Fibroblast of the aortic adventitia (primary cell): ENCODE data around the gene DUSP8. TPM values are rescaled to one million over a fixed set of nuclear protein-coding genes. Genes with fewer than 3 reads are reported as not detected.
"Not testable (repeated sequence)": the region's sequence is repeated elsewhere in the genome, so short reads cannot be mapped to it uniquely, and the experiment has no call there.

Experiments
- DNase-seq: peaks from one replicate; pipeline ENCODE4 v3.0.0-alpha.2; 2010; ENCODE audit warnings: low read depth
- H3K4me3 ChIP-seq: 2 replicates; pipeline ENCODE4 v1.5.1; 2011; ENCODE audit warnings: low read depth, mild to moderate bottlenecking, control low read depth, low read length, moderate library complexity
- CTCF ChIP-seq: IDR thresholded peaks from 2 replicates; pipeline ENCODE4 v1.5.1; 2011; ENCODE audit warnings: mild to moderate bottlenecking, low read length, control low read depth, inconsistent platforms; ENCODE audit not compliant: insufficient read depth
- total RNA-seq: library from RNA; depleted of rRNA; stranded (reverse); fragments of >200 nt; gene quantifications from 2 replicates; pipeline ENCODE4 v1.2.3, GENCODE V29; 2012; ENCODE audit warnings: low replicate concordance

DUSP8 gene
- total RNA-seq, 1 donor = 0.36 TPM

GRCh38 chr11:1515082-1516060 lies 56.7 kb downstream of the DUSP8 start:
- DNase-seq = peak; percentile 58
- H3K4me3 ChIP-seq = peak overlapping the region; percentile 22

GRCh38 chr11:1514336-1515061 lies 57.6 kb downstream of the DUSP8 start:
- DNase-seq = no peak
- no peak for TF ChIP-seq CTCF
- H3K4me3 ChIP-seq = no peak overlapping the region

More at GRCh38 chr11:1515082-1516060, 56.7 kb downstream of the DUSP8 start:
- TF ChIP-seq CTCF = peak; percentile 92

GRCh38 chr11:1513326-1514296 lies 58.5 kb downstream of the DUSP8 start:
- TF ChIP-seq CTCF = no peak

GRCh38 chr11:1512531-1513258 lies 59.4 kb downstream of the DUSP8 start:
- not testable (repeated sequence) for H3K4me3 ChIP-seq, DNase-seq

More at GRCh38 chr11:1513326-1514296, 58.5 kb downstream of the DUSP8 start:
- no peak overlapping the region for H3K4me3 ChIP-seq
- DNase-seq = no peak

GRCh38 chr11:1511937-1512496 lies 60.1 kb downstream of the DUSP8 start:
- no peak for TF ChIP-seq CTCF
- DNase-seq = no peak
- H3K4me3 ChIP-seq = no peak overlapping the region

GRCh38 chr11:1510928-1511327 lies 61.1 kb downstream of the DUSP8 start:
- no peak overlapping the region for H3K4me3 ChIP-seq
- DNase-seq = no peak
- no peak for TF ChIP-seq CTCF

GRCh38 chr11:1510351-1510750 lies 61.7 kb downstream of the DUSP8 start:
- not testable (repeated sequence) for H3K4me3 ChIP-seq, DNase-seq
